ENCODE results near the gene DIAPH2.

DIAPH2 gene

GRCh38 chrX:97619499-97619898 lies 934.9 kb downstream of the DIAPH2 start:
- no peak overlapping the region for H3K27ac ChIP-seq
- TF ChIP-seq CTCF (IDR thresholded peaks at IDR 0.05; ENCODE audit: low read depth, low read length, missing control alignments): no peak
- H3K36me3 ChIP-seq (replicated peaks): no peaks in the 10 kb centered on the region
- in situ Hi-C loops (cut with HindIII; ENCODE audit: low pct_ligation_motif_present, low sequenced_read_pairs): no loop called here
- no peak for DNase-seq
- no peaks in the 10 kb centered on the region for H3K27me3 ChIP-seq (replicated peaks)
- no peak overlapping the region for H3K4me3 ChIP-seq (ENCODE audit: low read depth, low read length)

- DNase-seq: no peak
- Histone ChIP-seq H3K27ac (no peak overlapping the region), H3K36me3 (replicated peaks) (no peaks in the 10 kb centered on the region), H3K4me3 (ENCODE audit: low read depth, low read length) (no peak overlapping the region), H3K27me3 (replicated peaks) (no peaks in the 10 kb centered on the region)
- in situ Hi-C loops (cut with HindIII; ENCODE audit: low pct_ligation_motif_present, low sequenced_read_pairs): no loop called here
- no peak for TF ChIP-seq CTCF (IDR thresholded peaks at IDR 0.05; ENCODE audit: low read depth, low read length, missing control alignments)
These were observed 937.5 kb downstream of the DIAPH2 start for GRCh38 chrX:97622111-97622510.

- H3K27me3 ChIP-seq (replicated peaks): no peaks in the 10 kb centered on the region
- H3K27ac ChIP-seq: no peak overlapping the region
- DNase-seq: no peak
- no peak overlapping the region for H3K4me3 ChIP-seq (ENCODE audit: low read depth, low read length)
- no peaks in the 10 kb centered on the region for H3K36me3 ChIP-seq (replicated peaks)
- TF ChIP-seq CTCF (IDR thresholded peaks at IDR 0.05; ENCODE audit: low read depth, low read length, missing control alignments): no peak
- in situ Hi-C loops (cut with HindIII; ENCODE audit: low pct_ligation_motif_present, low sequenced_read_pairs): no loop called here
These were observed 943.7 kb downstream of the DIAPH2 start for GRCh38 chrX:97628326-97628725.

- H3K4me3 ChIP-seq (ENCODE audit: low read depth, low read length): no peak overlapping the region
- no peak overlapping the region for H3K27ac ChIP-seq
These were observed 944.4 kb downstream of the DIAPH2 start for GRCh38 chrX:97628807-97629596.

GRCh38 chrX:97629597-97629985 lies 944.9 kb downstream of the DIAPH2 start:
- no peak for DNase-seq
- no peaks in the 10 kb centered on the region for H3K36me3 ChIP-seq (replicated peaks)
- no peak overlapping the region for H3K27ac ChIP-seq
- TF ChIP-seq CTCF (IDR thresholded peaks at IDR 0.05; ENCODE audit: low read depth, low read length, missing control alignments): no peak
- H3K4me3 ChIP-seq (ENCODE audit: low read depth, low read length): no peak overlapping the region
- no peaks in the 10 kb centered on the region for H3K27me3 ChIP-seq (replicated peaks)
- in situ Hi-C loops (cut with HindIII; ENCODE audit: low pct_ligation_motif_present, low sequenced_read_pairs): no loop called here

More at GRCh38 chrX:97628807-97629596, 944.4 kb downstream of the DIAPH2 start:
- no peaks in the 10 kb centered on the region for H3K27me3 ChIP-seq (replicated peaks)
- in situ Hi-C loops (cut with HindIII; ENCODE audit: low pct_ligation_motif_present, low sequenced_read_pairs): no loop called here
- TF ChIP-seq CTCF (IDR thresholded peaks at IDR 0.05; ENCODE audit: low read depth, low read length, missing control alignments): no peak
- H3K36me3 ChIP-seq (replicated peaks): no peaks in the 10 kb centered on the region
- no peak for DNase-seq

- no peak for DNase-seq
- no peak for TF ChIP-seq CTCF (IDR thresholded peaks at IDR 0.05; ENCODE audit: low read depth, low read length, missing control alignments)
- no peak overlapping the region for H3K27ac ChIP-seq
- no peak overlapping the region for H3K4me3 ChIP-seq (ENCODE audit: low read depth, low read length)
- H3K36me3 ChIP-seq (replicated peaks): no peaks in the 10 kb centered on the region
- H3K27me3 ChIP-seq (replicated peaks): no peaks in the 10 kb centered on the region
- in situ Hi-C loops (cut with HindIII; ENCODE audit: low pct_ligation_motif_present, low sequenced_read_pairs): no loop called here
These were observed 949.2 kb downstream of the DIAPH2 start for GRCh38 chrX:97633798-97634197.

All from brain microvascular endothelial cell (primary cell).